ENCODE data around the gene OTOP2. TPM values are rescaled to one million over a fixed set of nuclear protein-coding genes. Genes with fewer than 3 reads are reported as not detected.

Gene OTOP2
- total and polyA plus RNA-seq, 9 of the 15 experiments (the other 6 are each of a cell fraction or from before 2014, with no cell fraction given) = 0.04 to 0.36 (median 0.14) TPM; not detected in 1

GRCh38 chr17:74960570-74961342 lies 36.7 kb downstream of the OTOP2 start (continued):
- TF ChIP-seq, protein P1, sequence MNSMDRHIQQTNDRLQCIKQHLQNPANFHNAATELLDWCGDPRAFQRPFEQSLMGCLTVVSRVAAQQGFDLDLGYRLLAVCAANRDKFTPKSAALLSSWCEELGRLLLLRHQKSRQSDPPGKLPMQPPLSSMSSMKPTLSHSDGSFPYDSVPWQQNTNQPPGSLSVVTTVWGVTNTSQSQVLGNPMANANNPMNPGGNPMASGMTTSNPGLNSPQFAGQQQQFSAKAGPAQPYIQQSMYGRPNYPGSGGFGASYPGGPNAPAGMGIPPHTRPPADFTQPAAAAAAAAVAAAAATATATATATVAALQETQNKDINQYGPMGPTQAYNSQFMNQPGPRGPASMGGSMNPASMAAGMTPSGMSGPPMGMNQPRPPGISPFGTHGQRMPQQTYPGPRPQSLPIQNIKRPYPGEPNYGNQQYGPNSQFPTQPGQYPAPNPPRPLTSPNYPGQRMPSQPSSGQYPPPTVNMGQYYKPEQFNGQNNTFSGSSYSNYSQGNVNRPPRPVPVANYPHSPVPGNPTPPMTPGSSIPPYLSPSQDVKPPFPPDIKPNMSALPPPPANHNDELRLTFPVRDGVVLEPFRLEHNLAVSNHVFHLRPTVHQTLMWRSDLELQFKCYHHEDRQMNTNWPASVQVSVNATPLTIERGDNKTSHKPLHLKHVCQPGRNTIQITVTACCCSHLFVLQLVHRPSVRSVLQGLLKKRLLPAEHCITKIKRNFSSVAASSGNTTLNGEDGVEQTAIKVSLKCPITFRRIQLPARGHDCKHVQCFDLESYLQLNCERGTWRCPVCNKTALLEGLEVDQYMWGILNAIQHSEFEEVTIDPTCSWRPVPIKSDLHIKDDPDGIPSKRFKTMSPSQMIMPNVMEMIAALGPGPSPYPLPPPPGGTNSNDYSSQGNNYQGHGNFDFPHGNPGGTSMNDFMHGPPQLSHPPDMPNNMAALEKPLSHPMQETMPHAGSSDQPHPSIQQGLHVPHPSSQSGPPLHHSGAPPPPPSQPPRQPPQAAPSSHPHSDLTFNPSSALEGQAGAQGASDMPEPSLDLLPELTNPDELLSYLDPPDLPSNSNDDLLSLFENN (IDR thresholded peaks at IDR 0.05; ENCODE audit: low read depth in 2 of 2, low read length in 2 of 2) = no peak
- TF ChIP-seq ZNF764 (CRISPR knock-in tag; IDR thresholded peaks at IDR 0.05; ENCODE audit: low read depth) (no peak), MXI1 (IDR thresholded peaks at IDR 0.05; ENCODE audit: low read depth, low read length) (0 out of 2 replicates have a peak, but pooled peaks have one; percentile 29), NKRF (IDR thresholded peaks at IDR 0.05; ENCODE audit: borderline replicate concordance) (peak; percentile 89), PPARD (CRISPR knock-in tag; IDR thresholded peaks at IDR 0.05) (no peak), PCBP2 (IDR thresholded peaks at IDR 0.05; ENCODE audit: low read depth, low read length, poor library complexity, severe bottlenecking) (no peak), ZNF224 (CRISPR knock-in tag; IDR thresholded peaks at IDR 0.05) (peak; percentile 68; the same call in 1 of the 2 replicates), DEAF1 (CRISPR knock-in tag; IDR thresholded peaks at IDR 0.05) (peak; percentile 77), ZNF436 (CRISPR knock-in tag; IDR thresholded peaks at IDR 0.05) (no peak), AFF4 (CRISPR knock-in tag; IDR thresholded peaks at IDR 0.05) (no peak; the same call in 1 of the 2 replicates), ZNF785 (CRISPR knock-in tag; IDR thresholded peaks at IDR 0.05) (no peak), ARID1B (IDR thresholded peaks at IDR 0.05) (peak; percentile 61), RBM15 (IDR thresholded peaks at IDR 0.05; ENCODE audit: insufficient read depth, low read length) (no peak), POLR2AphosphoS5 (IDR thresholded peaks at IDR 0.05; ENCODE audit: control insufficient read depth, insufficient read depth, low read depth, low read length) (no peak), MAZ (CRISPR knock-in tag; conservative IDR thresholded peaks at IDR 0.05 in 1 of 2, IDR thresholded peaks at IDR 0.05 in 1 of 2) (peak; percentile 75)
